ENCODE data around the gene TNIP1.
A peak's percentile ranks its signal among the peaks of the same experiment; 100 is the strongest.

Gene TNIP1

GRCh38 chr5:151067632-151068432 is 13.0 kb downstream of the TNIP1 start:
- DNase-seq (ENCODE audit: low read depth in 2 of 3, low spot score in 2 of 3), result no peak

- no peak for DNase-seq (ENCODE audit: low read depth in 2 of 3, low spot score in 2 of 3)
Observed at GRCh38 chr5:151066920-151067319, 13.9 kb downstream of the TNIP1 start.

- no peak for DNase-seq (ENCODE audit: low read depth in 2 of 3, low spot score in 2 of 3)
Observed at GRCh38 chr5:151065609-151066008, 15.2 kb downstream of the TNIP1 start.

- DNase-seq (ENCODE audit: low read depth in 2 of 3, low spot score in 2 of 3), result no peak
Observed at GRCh38 chr5:151064916-151065499, 15.8 kb downstream of the TNIP1 start.

- no peak for DNase-seq (ENCODE audit: low read depth in 2 of 3, low spot score in 2 of 3)
Observed at GRCh38 chr5:151063142-151063989, 17.5 kb downstream of the TNIP1 start.

GRCh38 chr5:151062405-151063141 is 18.3 kb downstream of the TNIP1 start:
- DNase-seq (ENCODE audit: low read depth in 2 of 3, low spot score in 2 of 3), result no peak

DNA sequence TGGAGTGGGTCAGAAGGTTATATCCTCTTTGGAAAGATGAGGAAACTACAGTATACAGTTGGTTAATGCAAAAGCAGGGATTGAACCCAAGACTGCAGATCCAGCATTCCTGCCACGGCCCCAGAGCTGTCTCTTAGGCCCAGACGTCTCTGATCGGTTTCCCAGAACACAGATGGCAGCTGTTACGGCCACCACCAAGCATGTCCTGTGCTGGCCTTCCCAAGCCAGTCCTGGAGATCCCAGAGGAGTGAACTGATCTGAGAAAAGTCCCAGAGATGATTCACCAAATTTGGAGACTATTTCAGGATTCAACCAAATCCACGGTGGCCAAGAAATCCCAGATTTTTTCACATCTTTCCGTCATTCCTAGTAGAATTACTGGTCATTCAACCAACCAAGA is 20.1 kb downstream of the TNIP1 start:
- DNase-seq (ENCODE audit: low read depth in 2 of 3, low spot score in 2 of 3), result no peak

- no peak for DNase-seq (ENCODE audit: low read depth in 2 of 3, low spot score in 2 of 3)
Observed at GRCh38 chr5:151058891-151059489, 21.8 kb downstream of the TNIP1 start.

GRCh38 chr5:151058301-151058700 is 22.5 kb downstream of the TNIP1 start:
- no peak for DNase-seq (ENCODE audit: low read depth in 2 of 3, low spot score in 2 of 3)

- no peak for DNase-seq (ENCODE audit: low read depth in 2 of 3, low spot score in 2 of 3)
Observed at GRCh38 chr5:151056379-151057325, 24.2 kb downstream of the TNIP1 start.

DNA sequence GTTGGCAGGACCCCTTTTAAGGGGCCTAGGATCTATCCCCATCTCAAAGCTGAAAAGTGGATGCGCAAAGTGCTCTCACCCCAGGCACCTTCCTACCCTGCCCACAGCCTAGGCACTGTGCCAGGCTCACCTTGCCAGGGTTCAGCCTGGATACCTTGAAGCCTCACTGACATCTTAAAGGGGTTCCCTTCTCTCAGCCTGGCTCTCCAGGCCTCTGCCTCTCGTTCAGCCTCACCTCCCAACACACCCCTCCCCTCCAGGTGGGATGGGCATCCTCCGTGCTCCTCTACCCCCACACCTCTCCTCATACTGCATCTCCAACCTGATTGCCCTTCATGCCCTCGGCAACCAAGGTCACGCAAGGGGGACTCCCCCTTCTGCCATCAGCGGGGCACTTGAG is 25.5 kb downstream of the TNIP1 start:
- DNase-seq (ENCODE audit: low read depth in 2 of 3, low spot score in 2 of 3), result no peak

DNA sequence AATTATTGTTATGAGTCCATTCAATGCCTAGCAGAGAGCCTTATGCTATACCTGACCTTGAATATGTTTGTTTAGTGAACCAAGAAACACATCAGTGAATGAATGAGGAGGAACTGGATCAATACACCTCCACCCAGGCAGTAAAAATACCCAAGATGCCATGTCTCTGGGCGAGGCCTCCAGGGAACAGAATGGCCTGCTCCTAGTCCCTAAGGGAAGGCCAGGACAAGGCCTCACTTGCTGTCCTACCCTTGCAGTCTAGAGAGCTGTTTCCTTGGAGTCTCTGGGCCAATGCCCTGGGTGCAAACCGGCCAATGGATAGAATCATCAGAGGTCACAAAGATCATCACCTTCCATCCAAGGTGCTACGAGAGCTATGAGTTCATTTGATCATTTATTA is 26.1 kb downstream of the TNIP1 start:
- DNase-seq (ENCODE audit: low read depth in 2 of 3, low spot score in 2 of 3), result no peak

DNA sequence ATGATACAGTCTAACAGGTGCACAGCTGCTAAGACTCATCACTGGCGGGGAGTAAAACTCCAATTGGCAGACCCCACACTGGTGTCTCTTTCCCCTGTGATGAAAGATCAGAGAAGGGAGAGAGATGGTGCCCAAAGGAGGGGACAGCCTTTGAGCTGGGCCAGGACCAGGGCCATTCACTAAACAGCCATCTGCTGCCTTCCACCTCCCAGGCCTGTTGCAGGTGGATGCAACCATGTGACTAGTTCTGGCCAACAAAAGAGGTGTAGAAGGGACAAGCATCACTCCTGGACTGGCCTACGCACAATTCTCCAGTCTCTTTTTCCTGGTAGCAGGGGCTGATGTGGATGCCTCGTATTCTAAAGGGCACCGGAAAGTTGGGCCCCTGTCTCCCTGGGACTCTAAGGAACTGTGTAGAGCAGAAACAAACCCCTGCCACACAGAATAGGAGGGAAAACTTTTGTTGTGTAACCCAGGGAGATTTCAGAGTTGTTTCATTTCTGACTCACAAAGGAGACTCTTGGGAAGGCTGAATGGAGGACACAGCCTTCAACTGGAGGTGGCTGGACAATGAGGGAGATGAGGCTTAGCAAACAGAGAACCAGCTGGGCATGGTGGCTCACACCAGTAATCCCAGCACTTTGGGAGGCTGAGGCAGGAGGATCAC is 26.9 kb downstream of the TNIP1 start:
- no peak for DNase-seq (ENCODE audit: low read depth in 2 of 3, low spot score in 2 of 3)

- no peak for DNase-seq (ENCODE audit: low read depth in 2 of 3, low spot score in 2 of 3)
Observed at GRCh38 chr5:151052836-151053235, 28.0 kb downstream of the TNIP1 start.

- no peak for DNase-seq (ENCODE audit: low read depth in 2 of 3, low spot score in 2 of 3)
Observed at GRCh38 chr5:151051931-151052608, 28.8 kb downstream of the TNIP1 start.

GRCh38 chr5:151051066-151051930 is 29.5 kb downstream of the TNIP1 start:
- peak in 1 of 3 experiments; percentile 50 for DNase-seq (ENCODE audit: low read depth in 2 of 3, low spot score in 2 of 3)

- no peak for DNase-seq (ENCODE audit: low read depth in 2 of 3, low spot score in 2 of 3)
Observed at GRCh38 chr5:151048526-151048925, 32.3 kb downstream of the TNIP1 start.

Data from activated CD8-positive, alpha-beta memory T cell treated with anti-CD3 and anti-CD28 coated beads for 48 hours (primary cell).